GM18505 (cell line): ENCODE results near the gene TNF.

Experiments used
- ATAC-seq: cut with Tn5 transposase; IDR thresholded peaks from one replicate; pipeline ENCODE4 v1.9.1; 2021; ENCODE audit not compliant: unreplicated experiment
- POLR2A ChIP-seq: IDR thresholded peaks from 4 replicates; pipeline ENCODE4 v1.6.1; 2011; ENCODE audit warnings: borderline replicate concordance; ENCODE audit not compliant: insufficient read depth, insufficient read length; ENCODE audit errors: extremely low read depth

TNF gene

DNA sequence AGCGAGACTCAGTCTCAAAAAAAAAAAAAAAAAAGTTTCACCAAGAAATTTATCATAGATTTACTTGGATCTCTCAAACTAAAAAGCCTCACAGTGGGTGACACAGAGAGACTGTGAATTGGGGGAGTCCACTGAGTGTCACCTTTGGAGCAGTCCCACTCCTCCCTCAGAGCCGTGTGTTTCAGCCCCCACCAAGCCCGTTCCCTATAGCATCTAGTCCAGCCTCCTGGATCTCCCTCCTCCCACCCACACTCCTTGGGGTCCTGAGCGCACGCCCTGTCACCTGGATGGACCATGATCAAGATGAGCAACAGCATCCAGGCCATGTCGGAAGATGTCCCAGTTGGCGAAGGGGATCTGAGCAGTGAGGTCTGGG is 17.0 kb downstream of the TNF start:
- no peak for ATAC-seq
- TF ChIP-seq POLR2A = no peak

DNA sequence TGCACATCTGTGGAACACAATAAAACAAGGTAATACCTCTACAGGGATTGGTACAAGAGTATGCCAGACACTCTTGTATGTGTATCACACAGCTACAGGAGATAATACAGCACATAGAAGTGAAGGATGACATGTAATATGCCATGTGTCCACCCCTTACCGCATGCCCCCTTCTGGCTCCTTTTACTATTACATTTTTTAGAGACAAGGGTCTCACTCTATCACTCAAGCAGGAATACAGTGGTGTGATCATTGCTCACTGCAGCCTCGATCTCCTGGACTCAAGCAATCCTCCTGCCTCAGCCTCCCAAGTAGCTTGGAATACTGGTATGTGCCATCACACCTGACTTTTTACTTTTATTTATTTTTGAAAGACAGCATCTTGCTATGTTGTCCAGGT is 21.6 kb downstream of the TNF start:
- ATAC-seq = no peak

DNA sequence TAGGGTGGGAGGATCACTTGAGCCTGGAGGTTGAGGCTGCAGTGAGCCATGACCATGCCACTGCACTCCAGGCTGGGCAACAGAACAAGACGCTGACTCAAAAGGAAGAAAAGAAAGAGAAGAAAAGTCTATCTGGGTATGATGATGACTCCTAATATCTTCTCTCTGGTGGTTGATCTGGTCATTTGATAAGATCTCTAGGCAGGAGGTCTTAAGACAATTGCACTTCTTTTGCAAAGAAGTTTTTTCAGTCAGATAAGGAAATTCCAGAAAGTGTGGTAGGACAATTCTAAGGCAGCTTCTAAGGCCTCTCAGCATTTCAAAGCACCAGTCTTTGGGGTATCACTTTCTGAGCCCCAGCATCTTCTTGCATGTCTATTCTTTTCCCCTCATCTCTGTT is 32.0 kb downstream of the TNF start:
- TF ChIP-seq POLR2A = no peak
- no peak for ATAC-seq

More for the DNA sequence above, 21.6 kb downstream of the TNF start:
- TF ChIP-seq POLR2A = no peak

DNA sequence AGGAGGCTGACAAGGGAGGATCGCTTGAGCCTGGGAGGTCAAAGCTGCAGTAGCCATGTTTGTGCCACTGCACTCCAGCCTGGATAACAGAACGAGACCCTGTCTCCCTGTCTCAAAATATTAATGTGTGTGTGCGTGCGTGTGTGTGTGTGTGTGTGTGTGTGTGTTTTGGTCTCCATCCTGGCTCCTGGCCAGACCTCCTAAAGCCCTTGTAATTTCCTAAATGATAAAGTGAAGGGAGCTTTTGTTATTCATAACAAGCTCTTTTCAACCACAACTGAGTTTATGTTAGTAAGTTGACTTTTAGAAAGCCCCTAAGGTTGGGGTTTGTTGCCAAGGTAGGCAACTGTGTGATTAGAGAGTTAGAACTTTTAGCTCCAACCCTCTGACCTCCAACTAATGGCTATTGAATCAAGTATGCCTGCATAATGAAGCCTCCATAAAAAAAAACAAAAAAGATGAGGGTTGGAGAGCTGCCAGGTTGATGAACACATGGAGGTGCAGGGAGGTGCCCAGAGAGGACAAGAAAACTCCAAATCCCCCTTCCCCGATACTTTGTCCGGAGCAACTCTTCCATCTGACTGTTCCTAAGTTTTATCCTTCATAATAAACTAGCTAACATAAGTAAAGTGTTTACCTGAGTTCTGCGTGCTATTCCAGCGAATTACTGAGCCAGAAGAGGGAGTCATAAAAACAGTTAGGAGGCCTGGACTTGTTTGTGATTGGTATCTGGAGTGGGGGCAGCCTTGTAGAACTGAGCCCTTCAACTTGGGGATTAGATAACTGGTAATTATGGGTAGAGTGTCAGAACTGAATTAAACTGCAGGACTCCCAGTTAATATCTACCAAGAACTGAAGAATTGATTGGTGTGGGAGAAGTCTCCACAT is 34.4 kb downstream of the TNF start:
- ATAC-seq = no peak
- TF ChIP-seq POLR2A = no peak

DNA sequence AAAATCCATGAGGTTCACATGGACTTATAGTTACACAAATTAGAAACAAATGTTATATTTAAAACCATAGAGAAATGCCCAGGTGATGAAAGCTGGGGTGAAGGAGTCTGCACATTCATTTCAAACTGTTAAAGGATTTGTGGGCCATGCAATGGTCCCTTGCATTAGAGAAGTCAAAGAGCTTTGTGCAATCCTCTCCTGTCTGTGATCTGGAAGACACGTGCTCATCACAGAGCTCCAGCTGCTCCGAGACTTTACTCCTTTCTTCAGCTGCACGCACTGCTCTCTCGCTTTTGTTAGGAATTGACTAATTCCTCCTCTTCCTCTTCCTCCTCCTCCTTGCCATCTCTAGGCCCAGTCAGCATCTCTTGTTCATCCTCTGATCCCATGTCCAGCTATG is 35.6 kb downstream of the TNF start:
- no peak for TF ChIP-seq POLR2A
- ATAC-seq = no peak

DNA sequence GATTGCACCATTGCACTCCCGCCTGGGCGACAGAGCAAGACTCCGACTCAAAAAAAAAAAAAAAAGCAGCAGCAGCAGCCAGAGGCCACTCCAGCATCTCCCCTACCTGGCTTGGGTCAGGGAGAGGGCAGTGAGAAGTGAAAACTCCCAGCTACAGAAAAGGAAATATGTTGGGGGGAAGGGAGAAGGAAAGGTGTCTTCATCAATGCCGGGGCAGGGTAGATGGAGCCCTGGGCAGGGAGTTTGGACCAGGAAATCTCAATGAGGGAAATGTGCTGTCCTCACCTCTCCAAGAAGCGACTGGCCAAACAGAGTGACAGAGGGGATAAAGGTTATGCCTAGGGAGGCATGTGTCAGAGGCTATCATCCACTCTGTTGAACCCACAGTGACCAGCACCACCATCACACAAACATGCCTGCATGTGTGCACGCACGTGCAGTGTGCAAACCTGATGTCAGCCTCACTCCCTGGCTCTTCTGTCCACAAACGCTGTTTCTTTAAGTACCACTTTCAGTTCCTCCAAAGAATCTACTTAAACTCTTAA is 38.8 kb downstream of the TNF start:
- no peak for ATAC-seq
- peak; percentile 52 for TF ChIP-seq POLR2A

DNA sequence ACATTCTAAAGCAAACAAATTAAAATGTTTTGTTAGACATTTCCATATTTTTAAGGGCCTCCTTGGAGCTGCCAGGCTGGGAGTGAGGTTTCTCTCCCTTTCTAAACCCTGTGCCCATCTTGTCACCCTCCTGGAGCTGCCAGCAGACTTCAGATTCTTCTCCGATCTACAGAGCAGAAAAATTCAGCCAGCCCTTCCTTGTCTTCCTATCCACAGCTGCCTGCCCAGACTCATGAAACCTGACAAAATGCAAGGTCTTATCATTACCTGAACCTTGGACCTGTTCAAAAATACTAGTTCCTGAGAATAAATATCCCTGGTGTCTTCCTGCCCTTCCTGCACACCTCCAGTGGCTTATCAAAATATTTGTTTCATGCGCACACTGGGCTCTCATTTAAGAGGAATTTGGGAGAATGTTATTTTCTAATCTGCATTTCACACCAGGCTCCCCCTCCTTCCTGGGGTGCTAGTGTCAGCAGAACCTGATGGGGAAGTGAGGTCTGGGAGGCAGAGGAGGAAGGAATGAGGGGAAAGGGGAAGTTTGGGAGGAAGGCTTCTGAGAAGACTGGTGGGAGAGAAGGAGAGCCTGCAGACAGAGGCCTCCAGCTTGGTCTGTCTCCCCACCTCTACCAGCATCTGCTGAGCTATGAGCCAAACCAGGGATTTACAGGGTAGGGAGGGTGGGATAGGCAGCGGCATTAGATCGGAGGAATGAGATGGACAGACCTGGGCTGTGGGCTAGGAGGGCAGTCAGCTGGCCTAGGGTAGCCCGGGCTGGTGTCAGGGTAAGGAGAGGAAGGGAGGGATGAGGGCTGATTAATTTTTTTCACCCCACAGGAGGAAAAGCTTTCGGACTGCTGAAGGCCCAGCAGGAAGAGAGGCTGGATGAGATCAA is 39.6 kb downstream of the TNF start, which contains the start of gene AIF1:
Gene AIF1, plus strand, starts transcription at position 551 of the 895 bp plus-strand sequence. Its CDS starts 96 bp downstream, at position 647.
- ATAC-seq = no peak
- TF ChIP-seq POLR2A = no peak

DNA sequence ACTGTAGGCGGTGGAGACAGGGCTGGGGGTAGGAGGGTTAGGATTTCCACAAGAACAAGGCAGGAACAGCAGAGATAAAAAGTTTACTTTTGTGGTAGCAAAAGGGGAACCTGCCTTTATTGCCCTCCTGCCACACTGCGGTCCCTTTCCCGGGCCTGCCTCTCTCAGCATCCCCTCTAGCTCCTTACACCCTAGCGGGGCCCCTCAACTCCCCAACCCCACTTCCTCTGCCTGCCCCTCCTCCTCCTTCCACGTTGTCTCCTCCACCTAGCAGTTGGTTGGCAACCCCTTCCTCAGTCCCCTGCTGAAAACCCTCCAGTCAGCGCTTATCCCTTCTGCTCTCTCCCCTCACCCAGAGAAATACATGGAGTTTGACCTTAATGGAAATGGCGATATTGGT is 40.4 kb downstream of the TNF start:
- TF ChIP-seq POLR2A = peak; percentile 26
- no peak for ATAC-seq

DNA sequence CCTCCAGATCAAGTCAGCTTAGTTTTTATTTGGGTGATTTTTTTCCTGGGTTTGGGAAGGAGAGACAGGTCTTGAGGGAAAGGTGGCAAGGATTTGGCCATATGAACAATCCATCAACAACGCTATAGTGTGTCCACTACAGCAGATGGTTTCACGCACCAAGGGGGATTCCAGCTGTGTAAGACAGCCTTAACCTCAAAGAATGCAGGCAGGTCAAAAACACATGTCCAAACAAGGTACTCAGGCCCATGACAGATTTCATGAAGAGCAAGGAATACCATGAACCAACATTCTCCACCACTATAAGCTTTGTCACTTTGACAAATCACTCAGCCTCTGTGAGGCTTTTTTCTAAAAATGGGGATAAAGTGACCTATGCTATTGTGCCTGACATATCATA is 41.6 kb downstream of the TNF start:
- no peak for TF ChIP-seq POLR2A
- ATAC-seq = no peak

DNA sequence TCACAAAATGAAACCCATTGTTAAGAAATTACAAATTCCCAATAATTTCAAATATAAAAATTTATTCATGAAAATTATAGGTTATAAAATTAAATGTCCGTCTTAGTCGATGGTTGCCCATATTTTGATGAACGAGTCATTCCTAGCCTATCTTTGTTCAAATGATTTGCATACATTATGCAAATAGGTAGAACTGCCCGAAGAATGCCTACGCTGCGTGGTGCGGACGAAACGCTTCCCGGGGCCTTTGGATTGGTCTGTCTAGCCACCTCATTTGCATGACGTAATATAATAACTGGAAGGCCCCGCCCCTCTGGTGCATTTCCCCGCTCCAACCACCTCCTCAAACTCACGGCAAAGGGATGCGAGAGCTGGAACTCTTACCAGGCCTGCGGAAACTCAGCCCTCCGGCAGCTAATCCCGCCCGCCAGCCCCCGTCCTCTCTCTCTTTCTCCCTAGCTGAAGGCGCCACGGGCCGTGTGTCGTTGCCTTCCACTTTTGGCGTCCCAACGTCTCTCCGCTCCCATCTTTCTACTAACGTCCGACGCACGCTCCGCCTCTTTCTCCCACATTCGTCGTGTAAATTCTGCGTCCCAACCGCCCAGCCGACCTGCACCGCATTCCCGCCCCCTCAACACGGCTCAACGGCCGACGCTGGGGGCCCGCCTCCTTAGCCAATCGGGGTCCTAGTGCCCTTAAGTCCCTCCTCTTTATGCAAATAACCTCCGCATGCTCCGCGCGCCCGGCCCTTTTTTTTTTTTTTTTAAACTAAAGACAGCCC is 44.6 kb downstream of the TNF start:
- TF ChIP-seq POLR2A = peak; percentile 93
- peak; percentile 69 for ATAC-seq

DNA sequence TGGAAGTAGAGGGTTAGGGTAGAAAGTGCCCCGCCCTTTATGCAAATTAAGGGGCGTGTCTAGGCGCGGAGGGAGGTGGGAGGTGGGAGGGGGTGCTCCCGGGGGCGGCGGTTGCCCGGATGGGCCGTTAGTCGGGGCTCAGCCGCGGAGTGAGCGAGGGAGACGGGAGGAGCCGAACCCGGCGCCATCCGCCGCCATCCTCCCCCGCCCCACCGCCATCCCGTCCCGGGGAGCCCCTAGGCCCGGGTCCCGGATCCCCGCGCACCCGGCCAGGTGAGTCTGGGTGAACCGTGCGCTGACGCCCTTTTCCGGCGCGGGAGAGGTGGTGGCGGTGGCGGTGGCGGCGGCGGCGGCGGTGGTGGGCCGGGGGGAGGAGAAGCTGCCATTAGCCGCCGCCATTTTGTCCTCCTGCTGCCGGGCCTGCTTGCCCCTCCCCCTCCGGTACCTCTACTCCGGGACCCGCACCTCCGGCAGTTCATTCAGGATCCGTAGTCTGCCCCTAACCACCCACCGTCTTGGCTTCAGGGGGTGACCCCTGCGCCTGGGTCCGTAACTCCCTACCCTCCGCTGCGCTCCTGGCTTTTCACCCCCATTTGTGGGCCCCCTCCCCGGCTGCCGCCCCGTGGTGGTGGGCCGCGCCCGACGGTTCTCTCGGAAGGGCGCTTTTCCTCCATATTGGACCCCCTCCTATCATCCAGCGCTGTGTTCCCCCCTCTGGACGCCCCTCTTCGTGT is 45.4 kb downstream of the TNF start, which contains the start of gene PRRC2A:
Gene PRRC2A, plus strand, starts transcription at position 130 of the 734 bp plus-strand sequence. CDS start 2,075 bp downstream, outside the sequence.
- peak; percentile 44 for TF ChIP-seq POLR2A
- peak; percentile 55 for ATAC-seq
